Hepatocyte (in vitro differentiated cells): ENCODE results near the gene USP36.

Source experiments
- EZH2 ChIP-seq: fragments of 200-600 bp; sonication (generic); IDR thresholded peaks from 2 replicates; pipeline ENCODE4 v1.6.1; 2016; ENCODE audit warnings: antibody characterized with exemption, mild to moderate bottlenecking, borderline replicate concordance
- EZH2phosphoT487 ChIP-seq: fragments of 200-600 bp; sonication (generic); IDR thresholded peaks from one replicate; pipeline ENCODE4 v1.6.1; 2018; ENCODE audit warnings: antibody characterized with exemption, mild to moderate bottlenecking, low read depth, moderate library complexity; ENCODE audit not compliant: unreplicated experiment, severe bottlenecking
- TF ChIP-seq, protein P1 (sequence below): fragments of 200-600 bp; sonication (generic); IDR thresholded peaks from 2 replicates; pipeline ENCODE4 v1.5.1; 2016; ENCODE audit warnings: antibody characterized with exemption, mild to moderate bottlenecking; ENCODE audit not compliant: poor library complexity

DNA sequence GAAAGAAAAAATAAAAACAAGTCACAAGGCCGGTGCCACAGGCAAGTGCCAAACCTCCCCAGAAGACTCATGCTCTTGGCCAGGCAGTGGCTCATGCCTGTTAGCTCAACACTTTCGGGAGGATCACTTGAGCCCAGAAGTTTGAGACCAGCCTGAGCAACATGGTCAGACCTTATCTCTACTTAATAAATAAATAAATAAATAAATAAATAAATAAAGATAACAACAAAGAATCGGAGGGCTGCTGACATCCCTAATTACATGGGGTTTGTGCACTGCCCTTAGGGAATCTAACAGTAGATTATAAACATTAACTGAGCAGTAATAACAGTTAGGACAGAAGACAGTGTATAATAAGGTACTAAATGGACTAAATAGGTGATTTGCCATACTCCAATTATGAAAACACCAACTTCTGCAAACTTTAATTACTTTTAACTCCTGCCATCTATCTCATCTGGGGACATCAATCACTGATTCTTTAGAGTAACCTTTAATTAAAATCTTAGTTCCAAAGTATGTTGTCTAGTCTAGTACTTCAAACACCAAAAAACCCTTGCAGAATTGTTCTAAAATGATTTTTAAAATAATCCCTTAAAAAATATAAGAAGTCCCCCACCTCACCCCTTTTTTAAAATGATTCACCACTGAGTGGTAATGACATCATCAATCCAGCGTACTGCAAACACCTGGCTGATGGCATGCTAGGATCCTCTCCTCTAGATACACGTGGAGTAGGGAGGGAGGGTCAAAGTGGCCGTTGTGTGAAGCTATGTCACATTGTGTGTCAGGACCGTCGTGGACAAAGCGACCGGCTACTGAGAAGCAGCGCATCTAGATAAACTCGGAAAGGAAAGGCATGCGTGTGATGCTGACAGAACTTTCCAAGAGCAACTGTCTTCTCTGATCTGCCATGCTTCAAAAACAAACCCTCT lies 87.0 kb downstream of the USP36 start:
- no peak for TF ChIP-seq EZH2phosphoT487
- TF ChIP-seq, protein P1, sequence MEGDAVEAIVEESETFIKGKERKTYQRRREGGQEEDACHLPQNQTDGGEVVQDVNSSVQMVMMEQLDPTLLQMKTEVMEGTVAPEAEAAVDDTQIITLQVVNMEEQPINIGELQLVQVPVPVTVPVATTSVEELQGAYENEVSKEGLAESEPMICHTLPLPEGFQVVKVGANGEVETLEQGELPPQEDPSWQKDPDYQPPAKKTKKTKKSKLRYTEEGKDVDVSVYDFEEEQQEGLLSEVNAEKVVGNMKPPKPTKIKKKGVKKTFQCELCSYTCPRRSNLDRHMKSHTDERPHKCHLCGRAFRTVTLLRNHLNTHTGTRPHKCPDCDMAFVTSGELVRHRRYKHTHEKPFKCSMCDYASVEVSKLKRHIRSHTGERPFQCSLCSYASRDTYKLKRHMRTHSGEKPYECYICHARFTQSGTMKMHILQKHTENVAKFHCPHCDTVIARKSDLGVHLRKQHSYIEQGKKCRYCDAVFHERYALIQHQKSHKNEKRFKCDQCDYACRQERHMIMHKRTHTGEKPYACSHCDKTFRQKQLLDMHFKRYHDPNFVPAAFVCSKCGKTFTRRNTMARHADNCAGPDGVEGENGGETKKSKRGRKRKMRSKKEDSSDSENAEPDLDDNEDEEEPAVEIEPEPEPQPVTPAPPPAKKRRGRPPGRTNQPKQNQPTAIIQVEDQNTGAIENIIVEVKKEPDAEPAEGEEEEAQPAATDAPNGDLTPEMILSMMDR: no peak
- no peak for TF ChIP-seq EZH2
